IMR-90 (cell line): ENCODE results near the gene CPTP. TPM values are rescaled to one million over a fixed set of nuclear protein-coding genes. Genes with fewer than 3 reads are reported as not detected.

Source experiments
- ATAC-seq: fragments of 200-7000 bp; cut with Tn5 transposase; 2 replicates; pipeline ENCODE4 v1.9.1; 2020; ENCODE audit warnings: low read depth, mild to moderate bottlenecking, moderate library complexity
- BruUV-seq: library from RNA; stranded (reverse); fragments of 400-500 nt; replicated peaks from 2 replicates; lab custom pipeline; 2021; lab: Mats Ljungman, UMichigan
- CTCF ChIA-PET: fragments of 300-600 bp; formaldehyde crosslinking; extraction: SDS; loops from one replicate; lab custom pipeline; 2021; ENCODE audit warnings: antibody characterized with exemption; lab: Yijun Ruan, JAX
- POLR2A ChIA-PET: fragments of 300-600 bp; sonication (Branson Sonifier 250); formaldehyde crosslinking; loops from one replicate; lab custom pipeline; 2022; ENCODE audit warnings: antibody characterized with exemption; ENCODE audit not compliant: unreplicated experiment; lab: Charles Lee
- DNase-seq: peaks from one replicate; pipeline ENCODE4 v3.0.0; 2013
- H2AFZ ChIP-seq: replicated peaks from 2 replicates; pipeline ENCODE3; 2013; ENCODE audit warnings: low read length, mild to moderate bottlenecking; ENCODE audit not compliant: poor library complexity
- H2AK5ac ChIP-seq: 2 replicates; pipeline ENCODE4 v1.6.1; 2013; ENCODE audit warnings: low read depth, low read length, inconsistent platforms
- H2AK9ac ChIP-seq: replicated peaks from 2 replicates; pipeline ENCODE3; 2013; ENCODE audit warnings: mild to moderate bottlenecking, low read depth, low read length, moderate library complexity; ENCODE audit not compliant: poor library complexity
- H2BK120ac ChIP-seq: 2 replicates; pipeline ENCODE4 v1.6.1; 2013; ENCODE audit warnings: low read depth, low read length, inconsistent platforms
- H2BK15ac ChIP-seq: 3 replicates; pipeline ENCODE4 v1.6.1; 2013; ENCODE audit warnings: low read depth, low read length, inconsistent platforms
- H2BK20ac ChIP-seq: 2 replicates; pipeline ENCODE4 v1.6.1; 2013; ENCODE audit warnings: low read depth, mild to moderate bottlenecking, inconsistent platforms, low read length, moderate library complexity
- H2BK5ac ChIP-seq: 2 replicates; pipeline ENCODE4 v1.6.1; 2013; ENCODE audit warnings: mild to moderate bottlenecking, low read depth, low read length, inconsistent platforms; ENCODE audit not compliant: poor library complexity, severe bottlenecking
- H3K14ac ChIP-seq: replicated peaks from 2 replicates; pipeline ENCODE4 v1.6.1; 2013; ENCODE audit warnings: low read depth, low read length, inconsistent platforms
- H3K18ac ChIP-seq: 2 replicates; pipeline ENCODE4 v1.6.1; 2013; ENCODE audit warnings: low read depth, low read length, control low read depth
- H3K23ac ChIP-seq: 2 replicates; pipeline ENCODE4 v1.6.1; 2013; ENCODE audit warnings: low read depth, low read length, inconsistent platforms
- H3K27ac ChIP-seq: 2 replicates; pipeline ENCODE4 v1.5.1; 2013; ENCODE audit warnings: mild to moderate bottlenecking, control low read depth, low read length; ENCODE audit not compliant: insufficient read depth
- H3K27me3 ChIP-seq: 2 replicates; pipeline ENCODE4 v1.6.1; 2013; ENCODE audit warnings: low read length; ENCODE audit not compliant: control insufficient read depth, insufficient read depth
- H3K36me3 ChIP-seq: 2 replicates; pipeline ENCODE4 v1.6.1; 2013; ENCODE audit warnings: low read length, mixed read lengths; ENCODE audit not compliant: control insufficient read depth, insufficient read depth
- H3K4ac ChIP-seq: 2 replicates; pipeline ENCODE4 v1.6.1; 2013; ENCODE audit warnings: low read depth, low read length, inconsistent platforms
- H3K4me1 ChIP-seq: 2 replicates; pipeline ENCODE4 v1.6.1; 2013; ENCODE audit warnings: low read length, mixed read lengths; ENCODE audit not compliant: control insufficient read depth, insufficient read depth
- H3K4me2 ChIP-seq: 2 replicates; pipeline ENCODE4 v1.6.1; 2013; ENCODE audit warnings: low read depth, mild to moderate bottlenecking, control low read depth, low read length, moderate library complexity
- H3K4me3 ChIP-seq: 2 replicates; pipeline ENCODE4 v1.5.1; 2013; ENCODE audit warnings: low read depth, mild to moderate bottlenecking, control low read depth, low read length, moderate library complexity; ENCODE audit not compliant: insufficient read depth
- H3K56ac ChIP-seq: 2 replicates; pipeline ENCODE4 v1.6.1; 2013; ENCODE audit warnings: low read length, inconsistent platforms; ENCODE audit not compliant: insufficient read depth; ENCODE audit errors: extremely low read depth
- H3K79me1 ChIP-seq, 2 experiments: 2 replicates each; pipeline ENCODE4 v1.6.1; 2013; ENCODE audit warnings: low read length in 2 of 2, inconsistent platforms in 1 of 2, low read depth in 1 of 2
- H3K9ac ChIP-seq: 2 replicates; pipeline ENCODE4 v1.6.1; 2013; ENCODE audit warnings: low read depth, low read length, control low read depth
- H3K9me1 ChIP-seq: 2 replicates; pipeline ENCODE4 v1.6.1; 2013; ENCODE audit warnings: low read length, inconsistent platforms; ENCODE audit not compliant: insufficient read depth
- H3K9me3 ChIP-seq: 2 replicates; pipeline ENCODE4 v1.6.1; 2013; ENCODE audit warnings: low read length; ENCODE audit not compliant: control insufficient read depth, insufficient read depth
- H4K20me1 ChIP-seq: 2 replicates; pipeline ENCODE4 v1.6.1; 2013; ENCODE audit warnings: low read length, inconsistent platforms; ENCODE audit not compliant: insufficient read depth
- H4K5ac ChIP-seq: 2 replicates; pipeline ENCODE4 v1.6.1; 2013; ENCODE audit warnings: mild to moderate bottlenecking, low read depth, low read length, control low read depth
- H4K8ac ChIP-seq, 2 experiments: 2 replicates each; pipeline ENCODE4 v1.6.1; 2013; ENCODE audit warnings: low read depth in 2 of 2, low read length in 2 of 2, control low read depth in 1 of 2, inconsistent platforms in 1 of 2
- H4K91ac ChIP-seq: 2 replicates; pipeline ENCODE4 v1.6.1; 2013; ENCODE audit warnings: low read depth, low read length, inconsistent platforms; ENCODE audit not compliant: insufficient read depth
- CEBPB ChIP-seq: IDR thresholded peaks from 2 replicates; pipeline ENCODE4 v1.6.1; 2012; ENCODE audit warnings: low read depth, low read length, improper control_type of control experiment
- CHD1 ChIP-seq: IDR thresholded peaks from 2 replicates; pipeline ENCODE4 v1.6.1; 2012; ENCODE audit warnings: low read depth, low read length, improper control_type of control experiment
- CTCF ChIP-seq: conservative IDR thresholded peaks from 2 replicates; pipeline ENCODE4 v1.5.1; 2012; ENCODE audit warnings: mild to moderate bottlenecking, low read depth, low read length, improper control_type of control experiment
- MAFK ChIP-seq: IDR thresholded peaks from 2 replicates; pipeline ENCODE4 v1.6.1; 2012; ENCODE audit warnings: low read depth, low read length, improper control_type of control experiment
- MAZ ChIP-seq: IDR thresholded peaks from 2 replicates; pipeline ENCODE4 v1.6.1; 2012; ENCODE audit warnings: low read depth, mild to moderate bottlenecking, low read length, improper control_type of control experiment, moderate library complexity, borderline replicate concordance
- MXI1 ChIP-seq: IDR thresholded peaks from 2 replicates; pipeline ENCODE4 v1.6.1; 2012; ENCODE audit warnings: low read depth, mild to moderate bottlenecking, low read length, moderate library complexity, borderline replicate concordance
- NFE2L2 ChIP-seq: fragments of 150-350 bp; IDR thresholded peaks from 2 replicates; pipeline ENCODE4 v1.6.1; 2016; ENCODE audit warnings: low read depth, mild to moderate bottlenecking, low read length
- POLR2A ChIP-seq: IDR thresholded peaks from 2 replicates; pipeline ENCODE4 v1.6.1; 2012; ENCODE audit warnings: mild to moderate bottlenecking, low read depth, low read length
- RAD21 ChIP-seq: IDR thresholded peaks from 2 replicates; pipeline ENCODE4 v1.6.1; 2012; ENCODE audit warnings: low read length, improper control_type of control experiment
- RCOR1 ChIP-seq: IDR thresholded peaks from 2 replicates; pipeline ENCODE4 v1.6.1; 2012; ENCODE audit warnings: mild to moderate bottlenecking, low read length, improper control_type of control experiment; ENCODE audit not compliant: insufficient replicate concordance
- RFX5 ChIP-seq: IDR thresholded peaks from 2 replicates; pipeline ENCODE4 v1.8.0; 2012; ENCODE audit warnings: low read depth, mild to moderate bottlenecking, low read length, moderate library complexity
- SMC3 ChIP-seq: fragments of 150-350 bp; IDR thresholded peaks from 2 replicates; pipeline ENCODE4 v1.6.1; 2016; ENCODE audit warnings: low read depth, mild to moderate bottlenecking, antibody characterized with exemption, low read length, moderate library complexity
- WGBS, 2 experiments: methylation state at CpG; one replicate each; pipeline versions ENCODE4 v1.1.5 to v1.1.7; 2013; ENCODE audit warnings: missing lambda C conversion rate in 2 of 2; ENCODE audit not compliant: insufficient read length in 1 of 2; ENCODE audit errors: extremely low coverage in 2 of 2; 5-methylcytosine and 5-hydroxymethylcytosine counted together
- dilution Hi-C: fragments of 300-500 bp; cut with HindIII; formaldehyde crosslinking; loops from one replicate; pipeline ENCODE4 v1.14.3; 2018; ENCODE audit warnings: low sequenced_read_pairs; ENCODE audit not compliant: unreplicated experiment
- in situ Hi-C: fragments of 300-500 bp; cut with MboI; formaldehyde crosslinking; loops from 3 replicates; pipeline ENCODE4 v1.14.3; 2019; ENCODE audit warnings: low sequenced_read_pairs, inconsistent platforms, mixed read lengths
- intact Hi-C: fragments of 100-400 bp; cut with micrococcal nuclease; formaldehyde crosslinking; loops from 2 replicates; pipeline ENCODE4 v1.10.0; 2022
- polyA plus RNA-seq, 3 experiments: library from polyadenylated mRNA; depleted of rRNA; stranded (reverse); fragments of >200 nt; gene quantifications; 2 replicates each; pipeline ENCODE4 v1.2.3, GENCODE V29; 2012; ENCODE audit warnings: low replicate concordance in 1 of 3
- total RNA-seq: library from RNA; depleted of rRNA; stranded (reverse); fragments of >200 nt; gene quantifications from 2 replicates; pipeline ENCODE4 v1.2.3, GENCODE V29; 2012
- TF ChIP-seq, protein P1 (sequence below): fragments of 150-350 bp; IDR thresholded peaks from 2 replicates; pipeline ENCODE4 v1.6.1; 2016; ENCODE audit warnings: low read depth, mild to moderate bottlenecking, low read length, moderate library complexity, borderline replicate concordance

The CPTP gene
- total and polyA plus RNA-seq, 2 of the 4 experiments (the other 2 are of a cell fraction): 2.7 to 12.1 TPM

GRCh38 chr1:1297802-1298424 lies 26.7 kb upstream of the CPTP start:
- no peak for TF ChIP-seq RAD21
- no peak for TF ChIP-seq CEBPB
- TF ChIP-seq RCOR1: no peak
- TF ChIP-seq SMC3: no peak
- TF ChIP-seq NFE2L2: no peak
- TF ChIP-seq POLR2A: no peak
- TF ChIP-seq CTCF: no peak
- TF ChIP-seq MAZ: no peak
- no peak for TF ChIP-seq CHD1
- no peak for TF ChIP-seq MXI1
- TF ChIP-seq, protein P1, sequence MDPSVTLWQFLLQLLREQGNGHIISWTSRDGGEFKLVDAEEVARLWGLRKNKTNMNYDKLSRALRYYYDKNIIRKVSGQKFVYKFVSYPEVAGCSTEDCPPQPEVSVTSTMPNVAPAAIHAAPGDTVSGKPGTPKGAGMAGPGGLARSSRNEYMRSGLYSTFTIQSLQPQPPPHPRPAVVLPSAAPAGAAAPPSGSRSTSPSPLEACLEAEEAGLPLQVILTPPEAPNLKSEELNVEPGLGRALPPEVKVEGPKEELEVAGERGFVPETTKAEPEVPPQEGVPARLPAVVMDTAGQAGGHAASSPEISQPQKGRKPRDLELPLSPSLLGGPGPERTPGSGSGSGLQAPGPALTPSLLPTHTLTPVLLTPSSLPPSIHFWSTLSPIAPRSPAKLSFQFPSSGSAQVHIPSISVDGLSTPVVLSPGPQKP: no peak
- no peak for TF ChIP-seq RFX5
- TF ChIP-seq MAFK: no peak
- no peak overlapping the region for H2AK9ac ChIP-seq
- H3K23ac ChIP-seq: no peak overlapping the region
- H3K27ac ChIP-seq: no peak overlapping the region
- no peak overlapping the region for H3K14ac ChIP-seq
- no peak overlapping the region for H3K9ac ChIP-seq
- WGBS, 2 experiments: 95% methylated on average over 24 of the region's 31 CpGs; no CpG with 5 or more reads in 1 of the 2 experiments
- H4K20me1 ChIP-seq: peaks cover 26% of the 10 kb centered on the region
- H2BK5ac ChIP-seq: no peak overlapping the region
- peaks cover 39% of the 10 kb centered on the region for H3K36me3 ChIP-seq
- no peaks in the 10 kb centered on the region for H3K9me1 ChIP-seq
- H2BK120ac ChIP-seq: no peak overlapping the region
- ChIA-PET POLR2A (no interaction called here), CTCF (no interaction called here)
- intact Hi-C loops: no loop called here
- no TSS peak for BruUV-seq
- H3K4me1 ChIP-seq: no peaks in the 10 kb centered on the region
- no peak overlapping the region for H3K4ac ChIP-seq
- H3K9me3 ChIP-seq: no peaks in the 10 kb centered on the region
- no peak overlapping the region for H3K56ac ChIP-seq
- no peak overlapping the region for H2BK20ac ChIP-seq
- ATAC-seq (no peak), DNase-seq (no peak)
- H3K4me2 ChIP-seq: no peak overlapping the region
- H2AK5ac ChIP-seq: no peak overlapping the region
- no peak overlapping the region for H3K18ac ChIP-seq
- no peak overlapping the region for H4K5ac ChIP-seq
- in situ Hi-C loops: no loop called here
- dilution Hi-C loops: no loop called here
- H3K79me1 ChIP-seq: peaks cover 0 to 15% of the 10 kb centered on the region in 2 experiments; a peak in 2 of 4 replicates
- H2BK15ac ChIP-seq: no peak overlapping the region
- no peak overlapping the region for H3K4me3 ChIP-seq
- H4K8ac ChIP-seq: no peak overlapping the region
- no peak overlapping the region for H4K91ac ChIP-seq
- no peaks in the 10 kb centered on the region for H3K27me3 ChIP-seq
- H2AFZ ChIP-seq: no peak overlapping the region
